ENCODE measurements around the gene SMURF1.

DNA sequence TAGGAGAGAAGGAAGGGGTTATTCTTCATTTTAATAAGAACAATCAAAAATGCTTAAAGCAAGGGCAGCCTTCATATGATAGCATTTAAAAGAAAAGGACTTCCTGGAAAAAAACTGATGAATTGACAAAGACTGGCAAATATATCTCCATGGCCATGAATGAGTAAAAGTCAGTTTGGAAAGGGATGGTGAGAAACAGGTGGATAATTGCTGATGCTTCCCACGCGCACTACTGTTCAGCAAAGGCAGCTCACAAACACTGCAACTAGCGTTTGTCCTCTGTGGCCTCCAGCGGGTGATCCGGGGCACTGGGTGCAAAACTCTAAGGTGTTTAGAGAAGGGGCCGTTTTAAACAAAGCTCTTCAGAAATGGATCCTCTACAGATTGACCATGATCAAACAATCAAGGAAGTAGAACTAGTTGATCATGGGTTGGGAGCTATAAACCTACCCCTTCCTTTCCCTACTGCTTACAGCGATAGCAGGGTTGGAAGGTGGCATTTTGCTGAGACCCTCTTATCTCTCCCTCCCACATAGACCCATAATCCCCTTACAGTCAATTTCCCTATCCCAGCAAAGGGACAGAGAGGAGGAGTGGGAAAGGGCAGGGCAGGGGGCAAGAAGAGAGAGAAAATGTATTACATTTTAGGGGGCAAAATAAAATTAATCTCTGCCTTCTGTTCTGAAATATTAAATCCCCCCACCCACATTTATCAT is 53.8 kb downstream of the SMURF1 start:
- TF ChIP-seq SIN3A (IDR thresholded peaks at IDR 0.05; ENCODE audit: borderline replicate concordance, insufficient read depth, low read length) (no peak), TAF1 (IDR thresholded peaks at IDR 0.05; ENCODE audit: borderline replicate concordance, insufficient read depth, low read length) (no peak), POLR2AphosphoS5 (IDR thresholded peaks at IDR 0.05; ENCODE audit: low read depth, low read length) (no peak)

All from PFSK-1 (cell line).